T-helper 22 cell (primary cell): ENCODE measurements around the gene TTLL11.

Experiments
- DNase-seq: peaks from one replicate; pipeline ENCODE4 v3.0.0-alpha.2; 2020; ENCODE audit warnings: low read depth

The TTLL11 gene

DNA sequence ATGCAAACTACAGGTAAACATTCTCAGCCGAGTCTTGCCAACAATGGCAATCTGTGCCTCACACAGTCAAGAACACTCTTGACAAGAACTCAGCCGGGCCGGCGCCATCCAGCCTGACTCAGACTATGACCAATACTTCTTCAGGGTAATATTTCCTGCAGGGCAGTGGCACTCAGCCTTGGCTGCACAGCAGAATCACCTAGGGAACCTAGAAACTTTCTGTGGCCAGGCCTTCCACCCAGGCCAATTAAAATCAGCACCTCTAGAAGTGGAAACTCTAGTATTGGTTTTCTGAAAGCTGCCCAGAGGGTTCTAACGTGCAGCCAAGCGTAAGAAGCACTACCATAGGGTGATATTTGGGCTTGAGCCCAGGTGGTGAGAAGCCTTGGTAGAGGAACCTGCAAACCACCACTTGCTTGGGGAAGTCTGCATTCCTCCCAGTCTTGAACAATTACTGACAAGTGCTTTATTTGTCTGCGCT is 120.6 kb downstream of the TTLL11 start:
- DNase-seq, result no peak

DNA sequence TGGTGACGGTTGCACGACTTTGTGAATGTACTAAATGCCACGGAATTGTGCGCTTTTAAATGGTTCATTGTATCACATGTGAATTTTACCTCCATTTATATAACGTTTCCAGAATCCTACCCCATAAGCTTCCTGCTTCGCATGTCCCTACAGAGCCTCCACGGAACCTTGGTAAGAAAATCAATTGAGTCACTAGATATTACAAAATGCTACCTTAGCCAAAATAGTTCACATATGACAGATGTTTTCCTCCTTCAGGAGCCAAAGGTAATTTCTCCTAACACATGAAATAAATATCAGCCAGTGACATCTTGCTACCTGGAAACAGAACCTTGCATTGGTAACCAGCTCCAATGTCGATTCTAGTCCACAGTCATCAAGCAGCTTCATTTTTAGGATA is 125.1 kb downstream of the TTLL11 start:
- no peak for DNase-seq

DNA sequence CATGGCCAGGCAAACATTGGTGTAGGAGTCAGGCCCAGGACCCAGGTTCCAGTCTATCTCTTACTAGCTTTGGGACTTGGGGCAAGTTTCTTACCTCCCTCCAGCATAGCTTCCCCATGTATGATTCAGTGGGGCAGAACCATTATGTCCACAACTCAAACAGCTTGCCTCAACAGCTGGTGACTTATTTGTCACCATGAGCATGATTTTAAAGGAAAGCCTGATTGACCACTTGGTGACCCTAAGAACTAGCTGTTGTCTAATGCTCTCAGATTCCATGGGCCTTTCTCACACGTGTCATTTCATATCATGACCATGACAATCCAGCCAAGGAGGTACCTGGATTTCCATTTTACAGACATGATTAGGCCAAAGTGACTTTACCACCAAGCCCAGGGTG is 126.4 kb downstream of the TTLL11 start:
- DNase-seq, result no peak

DNA sequence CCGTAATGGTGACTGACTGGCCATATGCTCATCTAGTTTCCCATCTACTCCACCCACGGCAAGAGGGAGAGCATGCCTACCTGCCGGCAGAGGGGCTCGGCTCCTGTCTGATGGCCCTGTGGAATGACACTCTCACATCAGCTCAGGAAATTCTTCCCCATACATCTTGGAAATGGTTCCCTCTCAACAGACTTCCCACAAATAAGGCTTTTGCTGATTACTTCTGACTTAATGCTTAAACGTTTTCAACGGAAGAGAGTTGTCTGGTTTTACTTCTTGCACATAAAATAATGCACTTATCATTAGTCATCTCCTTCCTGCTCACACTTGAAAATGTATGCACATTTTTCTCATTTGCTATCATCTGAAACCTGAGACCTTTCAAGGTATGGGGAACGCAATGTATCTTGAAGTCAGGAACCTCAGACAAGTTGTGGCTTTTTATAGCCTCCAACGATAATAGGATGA is 129.5 kb downstream of the TTLL11 start:
- no peak for DNase-seq

DNA sequence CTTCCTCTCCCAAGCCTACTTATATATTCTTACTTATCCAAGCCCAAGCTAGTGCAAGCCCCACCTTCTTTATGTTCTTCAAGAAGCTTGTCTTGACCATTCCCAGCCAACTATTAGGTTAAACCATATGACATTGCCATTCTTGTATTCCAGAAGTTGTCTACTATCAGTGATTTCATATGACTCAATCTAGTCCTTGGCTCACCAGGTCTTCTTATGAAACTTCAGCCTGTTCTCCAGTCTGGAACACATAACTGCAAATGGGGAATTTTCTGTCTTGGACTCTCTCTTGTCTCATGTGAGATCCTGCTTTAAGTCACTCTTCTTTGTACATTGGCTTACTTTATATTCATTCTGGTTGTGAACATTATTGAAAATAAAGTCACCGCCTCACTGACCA is 130.7 kb downstream of the TTLL11 start:
- DNase-seq, result no peak

DNA sequence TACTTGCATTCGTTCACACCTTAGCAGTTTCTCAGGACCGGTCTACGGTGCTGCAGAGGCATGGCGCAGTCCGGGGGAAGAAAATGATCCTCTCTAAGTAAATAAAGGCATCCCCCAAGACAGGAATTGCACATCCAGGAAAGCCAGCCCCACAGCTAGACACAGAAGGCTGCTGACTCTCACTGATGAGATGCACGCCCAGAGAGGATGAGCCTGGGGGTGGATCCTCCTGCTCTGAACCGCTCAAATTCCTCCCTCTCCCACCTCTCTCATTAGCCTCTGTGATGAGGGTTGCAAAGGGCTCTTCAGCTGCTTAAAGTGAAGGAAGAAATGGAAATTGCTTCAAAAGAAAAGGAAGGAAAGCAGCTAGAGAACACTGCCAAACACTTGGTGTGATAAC is 132.4 kb downstream of the TTLL11 start:
- no peak for DNase-seq

DNA sequence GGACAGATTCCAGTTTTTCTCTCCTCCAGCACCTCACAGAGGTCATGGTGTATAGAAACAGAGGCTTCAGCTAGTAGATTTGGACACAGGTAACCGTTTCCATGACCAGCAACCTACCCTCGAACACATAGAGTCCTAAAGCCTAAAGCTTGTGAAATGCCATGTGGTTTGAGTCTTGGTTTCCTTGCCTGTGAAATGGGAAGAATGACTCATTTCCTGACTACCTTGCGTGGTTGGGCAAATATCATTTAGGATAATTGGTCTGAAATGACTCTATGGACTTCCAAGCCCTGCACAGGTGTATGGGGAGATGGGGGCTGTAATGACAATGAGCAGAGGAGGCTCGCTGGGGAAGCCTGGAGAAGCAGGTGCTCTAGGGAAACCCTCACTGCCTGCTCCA is 134.6 kb downstream of the TTLL11 start:
- no peak for DNase-seq

DNA sequence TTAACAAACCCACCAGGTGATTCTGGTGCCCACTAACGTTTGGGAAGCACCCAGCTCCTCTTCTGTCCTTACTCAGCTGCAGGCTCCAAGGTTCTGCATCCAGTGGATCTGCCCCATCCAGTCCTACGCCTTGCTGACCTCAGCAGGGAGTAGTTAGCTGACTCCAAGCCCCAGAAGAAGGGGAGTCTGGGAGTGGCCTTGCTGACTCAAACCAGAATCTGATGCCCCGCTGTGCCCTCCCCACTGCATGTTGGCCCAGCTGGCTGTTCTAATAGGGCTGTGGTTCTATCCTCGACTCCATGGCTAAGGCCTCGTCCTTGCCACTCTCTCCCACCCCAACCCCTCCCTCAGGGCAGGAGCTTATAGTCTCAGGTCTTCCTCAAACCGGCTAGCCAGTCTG is 136.3 kb downstream of the TTLL11 start:
- no peak for DNase-seq

DNA sequence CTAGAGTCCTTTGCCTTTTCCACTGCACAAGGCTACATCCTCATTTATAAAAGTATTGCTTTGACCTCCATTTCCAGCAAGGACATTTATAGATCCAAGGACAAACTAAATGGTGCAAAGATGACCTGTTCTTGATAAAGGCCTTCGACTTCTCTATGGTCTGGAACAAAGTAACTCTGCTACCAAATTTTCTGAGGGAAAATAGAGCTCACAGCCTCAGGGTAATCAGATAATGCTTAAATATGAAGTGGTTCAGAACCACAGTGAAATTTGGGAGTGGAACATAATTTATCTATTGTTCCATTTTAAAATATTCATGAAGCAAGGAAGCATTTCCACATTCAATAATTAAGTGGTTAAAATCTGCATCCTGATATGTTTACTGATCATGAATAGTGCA is 137.5 kb downstream of the TTLL11 start:
- no peak for DNase-seq

DNA sequence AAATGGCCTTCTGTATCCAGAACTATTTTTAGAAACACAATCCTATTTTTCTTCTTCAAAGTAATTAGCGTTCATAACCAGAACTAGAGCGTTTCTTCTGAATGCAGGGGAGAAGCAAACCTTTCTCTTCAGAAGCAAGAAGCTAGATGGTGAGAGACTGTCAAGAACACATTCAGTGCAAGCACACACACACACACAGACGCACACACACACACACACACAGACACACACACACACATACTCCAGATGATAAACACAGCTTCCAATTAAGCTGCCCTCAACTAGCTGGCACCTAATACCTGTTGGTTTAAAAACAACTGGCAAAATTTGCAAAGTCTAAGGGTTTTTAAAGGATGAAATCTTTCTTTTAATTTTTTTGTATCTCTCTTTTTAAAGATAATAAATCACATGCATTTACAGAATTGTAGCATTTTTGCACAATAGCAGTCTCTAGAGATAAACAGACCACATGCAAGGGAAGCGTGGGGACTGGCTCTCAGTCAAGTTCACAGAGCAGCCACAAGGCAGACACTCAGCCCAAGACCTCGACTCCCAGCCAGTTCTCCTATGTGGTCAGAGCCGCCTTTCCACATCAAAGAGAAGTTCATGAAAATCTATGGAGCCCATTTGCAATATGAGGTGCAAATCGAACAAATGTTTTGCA is 138.5 kb downstream of the TTLL11 start:
- no peak for DNase-seq

DNA sequence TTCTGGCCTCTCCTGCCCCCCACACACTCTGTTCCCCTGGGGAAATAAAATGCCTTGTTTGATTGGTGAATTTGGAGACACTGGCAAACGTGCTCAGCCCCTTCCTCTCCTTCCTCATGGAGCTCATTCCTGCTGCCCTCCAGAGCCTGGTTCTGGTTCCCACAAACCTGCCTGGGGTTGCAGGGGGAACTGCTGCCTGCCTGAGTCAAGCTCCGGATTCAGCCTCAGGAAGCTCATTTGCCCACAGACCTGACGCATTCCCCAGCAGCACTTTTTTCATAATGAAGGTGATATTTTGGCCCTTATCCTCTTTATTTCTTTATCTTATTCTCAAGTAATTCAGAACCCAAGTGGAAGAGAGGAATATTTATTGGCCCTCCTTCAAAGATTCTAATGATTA is 140.5 kb downstream of the TTLL11 start:
- no peak for DNase-seq

DNA sequence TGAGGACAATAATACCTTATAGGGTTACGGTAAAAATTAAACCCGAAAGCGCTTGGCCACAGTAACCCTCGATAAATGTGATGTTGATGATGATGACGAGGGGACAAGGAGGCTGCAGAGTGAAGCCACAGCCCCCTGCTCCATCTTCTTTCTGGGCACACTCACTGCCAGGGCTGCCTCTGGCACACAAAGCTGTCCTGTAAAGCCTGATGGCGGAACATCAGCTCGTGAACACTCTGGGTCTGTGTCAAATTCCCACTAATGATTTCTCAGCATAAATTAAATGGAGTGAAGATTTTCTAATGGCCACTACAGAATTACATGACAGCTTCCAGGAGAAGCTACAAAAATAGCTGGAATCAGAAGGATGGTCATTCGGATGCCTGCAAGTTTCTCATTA is 142.2 kb downstream of the TTLL11 start:
- DNase-seq, result no peak

DNA sequence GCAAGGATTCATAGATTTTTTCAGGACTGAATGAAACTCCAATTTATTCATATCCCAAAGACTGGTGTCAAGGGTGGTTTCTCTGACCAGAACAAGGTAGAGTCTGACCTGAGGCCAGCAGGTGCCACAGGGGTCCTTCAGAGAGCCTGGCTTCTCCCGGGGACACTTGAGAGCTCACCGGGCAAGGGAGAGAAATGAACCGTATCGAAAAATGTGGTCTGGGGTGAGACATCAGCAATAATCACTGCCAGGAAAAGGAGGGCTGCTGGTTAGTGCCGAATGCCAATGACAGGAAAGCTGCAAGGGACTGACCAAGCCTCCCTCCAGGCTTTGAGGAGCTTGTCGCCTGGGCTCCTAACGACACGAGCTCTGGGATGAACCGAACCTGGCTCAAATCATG is 142.7 kb downstream of the TTLL11 start:
- no peak for DNase-seq

DNA sequence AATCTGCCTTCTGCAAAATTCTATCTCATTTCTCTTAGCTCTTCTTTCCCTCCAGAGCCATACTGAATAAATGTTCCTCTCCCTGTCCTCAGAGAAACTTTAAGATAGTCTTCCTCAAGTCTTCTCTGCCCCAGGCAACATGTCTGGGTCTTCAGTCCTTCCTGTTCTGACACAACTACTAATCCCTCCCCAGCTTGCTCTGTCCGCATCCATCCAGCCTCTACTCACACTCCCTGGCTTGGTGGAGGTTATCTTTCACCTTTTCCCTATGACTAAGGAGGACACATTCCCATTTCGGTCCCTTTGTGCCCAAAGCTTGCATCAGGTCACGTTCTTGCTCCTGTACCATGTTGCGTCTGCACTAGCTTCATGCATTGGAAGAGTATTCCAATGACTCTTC is 143.3 kb downstream of the TTLL11 start:
- DNase-seq, result no peak

DNA sequence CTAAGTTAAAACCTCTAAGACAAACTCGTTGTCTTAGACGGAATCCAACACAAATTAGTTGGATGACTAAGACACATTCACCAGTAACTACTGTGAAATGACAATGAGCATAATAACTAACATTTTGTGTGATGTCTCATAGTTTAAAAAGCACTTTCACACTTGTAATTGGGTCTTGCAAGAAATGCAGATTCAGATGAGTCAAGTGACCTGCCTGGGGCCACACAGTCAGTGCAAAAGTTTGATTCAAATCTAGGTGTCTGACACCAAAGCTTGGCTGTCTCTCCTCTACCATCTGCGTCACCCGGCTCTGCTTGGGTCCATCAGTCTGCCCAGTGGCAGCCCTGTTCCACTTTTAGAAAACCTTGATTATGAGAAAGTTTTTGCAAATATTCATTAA is 143.7 kb downstream of the TTLL11 start:
- DNase-seq, result no peak

DNA sequence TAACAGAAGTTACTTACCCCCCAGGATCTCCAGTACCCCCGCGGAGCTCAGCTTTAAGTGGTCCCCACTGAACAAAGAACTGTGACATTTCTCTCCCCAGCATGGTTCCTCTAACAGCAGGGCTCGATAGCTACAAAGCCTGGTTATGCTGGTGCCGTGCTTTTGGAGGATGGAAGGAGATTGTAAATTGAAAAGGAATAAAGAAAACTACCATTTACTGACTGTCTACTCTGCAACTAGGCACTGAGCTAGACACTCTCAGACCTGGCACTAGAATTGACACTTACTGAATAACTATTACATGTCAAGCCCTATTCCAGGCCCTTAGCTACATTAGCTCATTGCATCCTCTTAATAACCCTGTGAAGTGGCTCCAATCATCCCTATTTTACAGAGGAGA is 145.3 kb downstream of the TTLL11 start:
- DNase-seq, result no peak

DNA sequence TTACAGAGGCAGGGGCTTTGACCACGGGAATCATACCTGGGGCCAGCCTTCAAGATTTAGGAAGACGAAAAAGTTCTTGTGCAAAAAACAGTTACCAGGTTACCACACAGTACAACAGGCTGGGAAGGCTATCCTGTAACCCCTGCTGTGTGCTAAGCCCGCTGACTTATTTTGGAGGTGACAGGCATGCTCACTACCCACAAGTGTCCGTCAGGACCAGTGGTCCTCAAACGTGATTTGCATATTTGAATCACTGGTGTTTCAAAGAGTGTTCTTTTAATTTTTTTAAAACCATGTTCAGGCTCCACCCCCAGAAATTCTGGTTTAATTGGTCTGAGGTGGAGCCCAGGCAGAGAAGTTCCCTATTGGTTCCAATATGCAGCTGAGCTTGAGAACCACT is 146.6 kb downstream of the TTLL11 start:
- DNase-seq, result no peak

DNA sequence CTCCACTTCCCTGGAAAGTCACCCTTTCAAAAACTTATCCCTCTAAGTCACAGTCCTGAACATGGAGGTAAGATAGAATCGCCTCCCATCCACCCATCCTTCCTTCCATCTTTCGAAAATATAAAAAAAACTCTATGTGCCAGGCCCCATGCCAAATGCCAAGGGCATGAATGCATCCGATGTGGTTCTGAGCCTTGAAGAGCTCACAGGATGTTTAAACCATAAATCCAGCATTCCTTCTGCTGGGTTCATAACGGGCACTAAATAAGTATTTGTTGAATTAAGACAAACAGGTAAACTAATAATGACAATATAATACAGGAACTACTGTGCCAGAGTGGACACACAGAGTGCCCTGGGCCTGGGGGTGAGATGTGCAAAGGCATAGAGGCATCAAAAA is 147.3 kb downstream of the TTLL11 start:
- no peak for DNase-seq

DNA sequence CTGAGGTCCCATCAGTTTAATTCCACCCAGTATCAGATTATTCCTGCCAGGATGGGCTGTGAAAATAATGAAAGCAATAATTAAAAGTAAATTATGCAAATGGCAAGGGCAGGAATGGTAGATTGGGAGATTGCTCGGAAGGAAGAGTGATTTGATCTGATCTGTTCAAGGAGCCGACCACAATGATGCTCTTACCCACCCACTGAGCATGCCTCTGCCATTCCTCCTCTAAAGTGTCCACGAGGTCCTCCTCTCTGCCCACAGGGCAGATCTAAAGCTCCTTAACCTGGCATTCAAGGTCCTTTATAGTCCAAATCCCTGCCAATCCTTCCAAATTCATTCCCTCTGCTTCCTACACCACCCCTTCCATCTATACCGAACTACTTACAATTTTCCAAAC is 147.8 kb downstream of the TTLL11 start:
- no peak for DNase-seq

DNA sequence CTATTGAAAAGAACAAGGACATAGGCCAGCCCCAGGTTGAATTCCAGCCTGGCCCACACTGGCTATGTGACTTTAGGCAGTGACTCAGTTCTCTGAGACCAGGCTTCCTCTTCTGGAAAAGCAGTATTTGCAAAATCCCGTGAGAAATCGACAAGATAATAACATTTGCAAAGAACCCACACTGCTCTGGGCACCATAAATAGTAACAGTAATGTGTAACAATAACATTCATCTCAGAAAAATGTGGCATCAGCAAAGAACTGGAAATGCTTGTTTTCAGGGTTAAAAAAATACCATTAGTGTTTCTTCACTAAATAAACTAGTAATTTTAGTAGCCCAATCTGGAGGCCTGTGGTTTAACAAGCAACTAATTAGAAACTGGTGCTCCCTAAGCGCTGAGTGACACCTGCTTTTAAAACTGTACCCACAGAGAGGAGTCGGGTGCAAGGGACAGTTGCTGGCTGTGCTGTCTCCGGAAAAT is 148.4 kb downstream of the TTLL11 start:
- DNase-seq, result no peak

DNA sequence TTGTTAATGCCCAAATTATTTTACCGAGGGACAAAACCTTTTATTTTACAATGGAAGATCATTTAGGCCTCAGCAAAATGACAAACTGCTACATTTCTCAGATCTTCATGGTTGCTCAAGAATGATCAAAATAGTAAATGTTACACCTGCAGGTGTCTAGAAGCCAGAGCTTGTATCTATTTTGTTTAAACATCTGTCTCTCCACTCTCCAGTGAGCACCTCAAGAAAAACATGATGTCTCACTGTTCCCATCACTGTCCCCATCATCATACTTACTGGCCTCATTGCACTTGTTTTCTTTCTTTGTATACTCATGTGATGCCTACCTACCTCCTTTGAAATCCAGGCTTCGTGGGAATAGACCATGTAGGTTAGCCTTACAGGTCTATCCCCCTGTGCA is 149.6 kb downstream of the TTLL11 start:
- DNase-seq, result no peak

DNA sequence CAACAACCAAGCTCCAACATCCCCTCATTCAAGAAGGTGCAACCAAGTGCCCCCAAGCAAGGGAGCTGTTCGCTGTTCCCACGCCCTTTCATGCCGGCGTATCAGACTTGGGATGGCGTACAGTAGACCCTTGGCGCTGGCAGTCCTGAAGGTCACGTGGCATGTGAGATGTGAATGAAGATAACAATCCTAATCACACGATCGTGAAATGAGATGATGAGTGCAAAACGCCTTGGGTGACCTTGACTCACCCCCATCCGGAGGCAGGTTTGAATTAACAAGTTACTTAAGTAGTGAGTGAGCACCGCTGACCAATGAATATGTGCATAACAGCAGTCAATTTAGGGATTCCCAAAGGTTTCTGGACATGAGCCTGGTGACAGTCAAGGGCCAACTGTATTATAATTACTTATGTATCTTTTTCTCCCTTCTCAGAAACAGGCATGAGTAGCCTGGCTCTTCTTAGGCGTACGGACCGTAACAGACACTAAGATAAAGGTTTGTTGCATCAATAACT is 150.2 kb downstream of the TTLL11 start:
- no peak for DNase-seq

DNA sequence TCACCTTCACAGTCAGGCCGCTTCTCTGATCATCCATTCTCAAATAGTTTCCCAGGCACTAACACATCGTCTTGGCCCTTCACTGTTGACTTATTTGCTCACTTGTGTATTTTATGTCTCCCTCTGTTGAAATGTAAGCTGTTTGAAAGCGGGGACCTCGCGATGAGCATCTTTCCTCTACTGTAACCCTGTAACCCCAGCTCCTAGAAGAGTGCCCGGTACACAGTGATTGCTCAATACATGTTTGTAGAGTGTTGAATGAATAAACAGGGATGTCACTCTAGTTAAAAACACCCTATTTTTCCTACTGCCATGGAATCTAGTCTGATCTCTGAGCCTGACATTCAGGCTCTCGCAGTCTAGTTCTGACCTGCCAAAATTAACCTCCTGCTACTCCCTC is 150.8 kb downstream of the TTLL11 start:
- no peak for DNase-seq

DNA sequence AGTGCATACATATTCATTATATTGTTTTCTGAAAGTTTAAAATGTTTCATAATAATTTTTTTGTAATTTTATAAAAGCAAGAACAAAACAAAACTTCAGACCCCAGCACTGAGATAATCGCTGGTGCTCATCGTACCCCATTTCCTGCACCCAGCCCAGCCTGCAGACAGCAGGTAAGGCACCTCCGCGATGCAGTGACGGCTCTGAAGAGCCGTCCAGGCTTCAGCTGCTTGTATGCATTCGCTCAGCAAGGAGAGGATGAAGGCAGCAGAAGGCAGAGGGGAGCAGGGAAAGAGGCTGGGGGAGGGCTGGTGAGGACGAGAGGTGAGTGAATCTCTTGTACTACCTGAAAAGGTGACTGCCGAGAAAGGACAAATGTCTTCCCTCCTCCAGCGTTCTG is 153.5 kb downstream of the TTLL11 start:
- DNase-seq, result no peak
